ENCODE measurements around the gene SFTPB.

Gene SFTPB

DNA sequence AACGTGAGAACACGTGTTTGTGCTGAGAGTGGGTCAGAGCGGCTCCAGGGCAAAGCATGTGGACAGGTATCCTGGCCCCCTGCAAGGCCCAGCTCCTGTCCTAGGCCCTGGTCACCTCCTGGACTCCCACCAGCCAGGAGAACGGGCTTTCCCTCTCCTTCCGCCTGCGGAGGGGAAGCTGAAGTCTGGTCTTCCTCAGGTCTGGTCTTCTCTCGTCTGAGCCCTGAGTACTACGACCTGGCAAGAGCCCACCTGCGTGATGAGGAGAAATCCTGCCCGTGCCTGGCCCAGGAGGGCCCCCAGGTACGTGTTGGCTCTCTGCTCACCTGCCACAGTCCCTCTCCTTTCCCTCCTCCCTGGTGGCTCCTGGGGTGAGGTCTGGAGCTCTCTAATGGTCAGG, 27.1 kb upstream of the SFTPB start:
- Histone ChIP-seq H3K36me3 (ENCODE audit: control insufficient read depth, insufficient read depth, low read length) (no peaks in the 10 kb centered on the region), H3K79me1 (ENCODE audit: low read length) (no peaks in the 10 kb centered on the region), H2AK5ac (ENCODE audit: low read length) (no peak overlapping the region), H3K79me2 (ENCODE audit: control insufficient read depth, insufficient read depth, low read length) (no peaks in the 10 kb centered on the region), H3K9ac (ENCODE audit: low read length) (no peak overlapping the region), H3K23ac (ENCODE audit: low read length) (no peak overlapping the region), H3K4me3 (ENCODE audit: low read length) (no peak overlapping the region), H3K4me2 (ENCODE audit: low read length) (no peak overlapping the region), H3K27me3 (ENCODE audit: insufficient read depth, low read length, poor library complexity) (no peaks in the 10 kb centered on the region), H3K18ac (ENCODE audit: low read length) (no peak overlapping the region), H4K8ac (ENCODE audit: low read depth, low read length) (no peak overlapping the region), H3K4me1 (ENCODE audit: control insufficient read depth, low read depth, low read length) (no peaks in the 10 kb centered on the region), H2BK120ac (ENCODE audit: low read depth, low read length) (no peak overlapping the region), H2BK15ac (replicated peaks; ENCODE audit: low read depth) (no peak overlapping the region), H4K5ac (ENCODE audit: low read length) (no peak overlapping the region), H2BK5ac (ENCODE audit: low read length) (no peak overlapping the region), H3K4ac (ENCODE audit: low read depth, low read length) (no peak overlapping the region), H3K27ac (ENCODE audit: low read depth, low read length) (no peak overlapping the region), H3K56ac (ENCODE audit: low read length) (no peak overlapping the region)
- DNase-seq: no peak
- no CpG with 5 or more reads among the region's 11 CpGs for WGBS (ENCODE audit: extremely low coverage, insufficient coverage, low lambda C conversion rate)

DNA sequence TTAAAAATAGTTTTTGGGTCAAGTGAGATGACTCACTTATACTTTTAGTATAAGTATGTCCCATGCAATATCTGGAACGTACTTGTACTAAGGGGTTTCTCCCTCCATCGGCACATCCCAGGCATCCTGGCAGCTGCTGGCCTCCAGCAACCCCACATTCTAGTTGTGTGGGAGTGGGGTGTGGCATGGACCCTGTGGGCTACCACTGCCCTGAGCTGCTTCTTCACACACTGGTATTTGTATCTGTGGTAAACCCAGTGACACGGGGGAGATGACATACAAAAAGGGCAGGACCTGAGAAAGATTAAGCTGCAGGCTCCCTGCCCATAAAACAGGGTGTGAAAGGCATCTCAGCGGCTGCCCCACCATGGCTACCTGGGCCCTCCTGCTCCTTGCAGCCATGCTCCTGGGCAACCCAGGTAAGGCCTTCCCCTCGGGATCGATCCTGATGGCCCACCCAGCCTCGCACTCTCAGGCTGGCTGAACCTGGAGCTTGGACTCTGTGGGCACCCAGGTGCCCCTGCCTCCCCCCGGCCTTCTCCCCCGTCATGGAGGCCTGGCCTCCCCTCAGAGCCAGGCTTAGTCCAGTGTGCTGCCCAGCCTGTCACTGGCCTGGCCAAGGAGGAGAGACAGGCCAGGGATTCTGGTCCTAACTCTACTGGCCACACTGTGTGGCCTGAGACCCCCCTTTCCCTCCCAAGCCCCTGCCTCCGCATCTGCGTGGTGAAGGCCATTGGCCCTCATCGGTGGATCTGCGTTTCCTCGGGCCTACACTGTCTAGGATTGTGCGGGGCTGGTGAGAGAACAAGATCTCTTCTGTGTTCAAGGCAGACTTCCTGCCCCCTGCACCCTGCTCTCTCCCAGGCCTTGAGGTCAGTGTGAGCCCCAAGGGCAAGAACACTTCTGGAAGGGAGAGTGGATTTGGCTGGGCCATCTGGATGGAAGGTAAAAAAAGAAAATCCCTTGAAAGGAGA, 26.3 kb upstream of the SFTPB start, which contains the start of gene GNLY:
TSS of gene GNLY (plus strand) at position 307 of the 974 bp plus-strand sequence. CDS start at position 368, 61 bp downstream.
- no peak within 1 kb of the TSS for H3K27ac ChIP-seq (ENCODE audit: low read depth, low read length)

DNA sequence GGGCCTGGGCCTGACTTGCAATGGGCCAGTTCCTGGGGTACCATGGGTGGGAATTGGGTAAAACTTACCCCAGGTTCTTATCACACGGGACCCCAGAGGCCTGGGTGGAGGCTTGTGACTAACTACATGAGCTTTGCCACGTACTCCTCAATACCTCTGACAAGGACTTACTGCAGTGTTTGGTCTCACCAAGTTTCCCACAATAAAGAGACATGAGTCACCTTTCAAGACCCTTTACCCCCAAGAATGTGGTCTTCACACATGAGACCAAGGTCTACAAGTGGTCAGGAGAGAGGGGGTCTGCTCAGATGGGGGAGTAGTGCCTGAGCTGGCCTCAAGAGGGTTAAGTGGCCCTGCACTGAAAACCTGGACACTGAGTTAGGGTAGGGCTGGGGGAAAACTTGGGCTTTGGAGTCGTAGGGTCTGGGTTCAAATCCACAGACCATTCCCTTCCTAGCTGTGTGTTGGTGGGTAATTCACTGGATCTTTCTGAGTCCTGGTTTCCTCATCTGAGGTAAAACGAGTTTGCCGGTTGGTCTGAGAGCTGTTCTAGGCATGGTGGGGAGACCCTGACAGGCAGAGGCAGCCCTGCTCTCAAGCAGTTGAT, 24.1 kb upstream of the SFTPB start:
- H3K4me3 ChIP-seq (ENCODE audit: low read length): no peak overlapping the region
- no peak overlapping the region for H2BK15ac ChIP-seq (replicated peaks; ENCODE audit: low read depth)
- H3K27me3 ChIP-seq (ENCODE audit: insufficient read depth, low read length, poor library complexity): no peaks in the 10 kb centered on the region
- no peak overlapping the region for H2BK120ac ChIP-seq (ENCODE audit: low read depth, low read length)
- H3K79me2 ChIP-seq (ENCODE audit: control insufficient read depth, insufficient read depth, low read length): no peaks in the 10 kb centered on the region
- no peak overlapping the region for H3K56ac ChIP-seq (ENCODE audit: low read length)
- no peak overlapping the region for H3K4me2 ChIP-seq (ENCODE audit: low read length)
- H3K36me3 ChIP-seq (ENCODE audit: control insufficient read depth, insufficient read depth, low read length): no peaks in the 10 kb centered on the region
- H3K27ac ChIP-seq (ENCODE audit: low read depth, low read length): no peak overlapping the region
- no CpG with 5 or more reads among the region's 5 CpGs for WGBS (ENCODE audit: extremely low coverage, insufficient coverage, low lambda C conversion rate)
- H3K79me1 ChIP-seq (ENCODE audit: low read length): no peaks in the 10 kb centered on the region
- H3K23ac ChIP-seq (ENCODE audit: low read length): no peak overlapping the region
- no peak overlapping the region for H3K4ac ChIP-seq (ENCODE audit: low read depth, low read length)
- no peak overlapping the region for H3K9ac ChIP-seq (ENCODE audit: low read length)
- DNase-seq: no peak
- H3K4me1 ChIP-seq (ENCODE audit: control insufficient read depth, low read depth, low read length): no peaks in the 10 kb centered on the region
- no peak overlapping the region for H2AK5ac ChIP-seq (ENCODE audit: low read length)
- no peak overlapping the region for H4K5ac ChIP-seq (ENCODE audit: low read length)
- no peak overlapping the region for H3K18ac ChIP-seq (ENCODE audit: low read length)
- no peak overlapping the region for H2BK5ac ChIP-seq (ENCODE audit: low read length)
- H4K8ac ChIP-seq (ENCODE audit: low read depth, low read length): no peak overlapping the region

More for the DNA sequence above, 26.3 kb upstream of the SFTPB start, which contains the start of gene GNLY:
- no peaks in the 10 kb centered on the region for H3K27me3 ChIP-seq (ENCODE audit: insufficient read depth, low read length, poor library complexity)
- H2BK5ac ChIP-seq (ENCODE audit: low read length): no peak within 1 kb of the TSS
- no peak within 1 kb of the TSS for H2BK15ac ChIP-seq (replicated peaks; ENCODE audit: low read depth)
- no peak within 1 kb of the TSS for H3K9ac ChIP-seq (ENCODE audit: low read length)
- no peaks in the 10 kb centered on the region for H3K36me3 ChIP-seq (ENCODE audit: control insufficient read depth, insufficient read depth, low read length)
- no peaks in the 10 kb centered on the region for H3K79me1 ChIP-seq (ENCODE audit: low read length)
- no peak within 1 kb of the TSS for H3K4me2 ChIP-seq (ENCODE audit: low read length)
- H3K79me2 ChIP-seq (ENCODE audit: control insufficient read depth, insufficient read depth, low read length): no peaks in the 10 kb centered on the region
- no peak within 1 kb of the TSS for H4K5ac ChIP-seq (ENCODE audit: low read length)
- H3K4me1 ChIP-seq (ENCODE audit: control insufficient read depth, low read depth, low read length): no peaks in the 10 kb centered on the region
- no peak within 1 kb of the TSS for H3K4me3 ChIP-seq (ENCODE audit: low read length)
- no peak within 1 kb of the TSS for H3K56ac ChIP-seq (ENCODE audit: low read length)
- no peak within 1 kb of the TSS for H2AK5ac ChIP-seq (ENCODE audit: low read length)
- no peak for DNase-seq
- WGBS (ENCODE audit: extremely low coverage, insufficient coverage, low lambda C conversion rate): no CpG with 5 or more reads among the region's 15 CpGs
- no peak within 1 kb of the TSS for H4K8ac ChIP-seq (ENCODE audit: low read depth, low read length)
- no peak within 1 kb of the TSS for H3K18ac ChIP-seq (ENCODE audit: low read length)
- no peak within 1 kb of the TSS for H3K4ac ChIP-seq (ENCODE audit: low read depth, low read length)
- no peak within 1 kb of the TSS for H3K23ac ChIP-seq (ENCODE audit: low read length)
- H2BK120ac ChIP-seq (ENCODE audit: low read depth, low read length): no peak within 1 kb of the TSS

DNA sequence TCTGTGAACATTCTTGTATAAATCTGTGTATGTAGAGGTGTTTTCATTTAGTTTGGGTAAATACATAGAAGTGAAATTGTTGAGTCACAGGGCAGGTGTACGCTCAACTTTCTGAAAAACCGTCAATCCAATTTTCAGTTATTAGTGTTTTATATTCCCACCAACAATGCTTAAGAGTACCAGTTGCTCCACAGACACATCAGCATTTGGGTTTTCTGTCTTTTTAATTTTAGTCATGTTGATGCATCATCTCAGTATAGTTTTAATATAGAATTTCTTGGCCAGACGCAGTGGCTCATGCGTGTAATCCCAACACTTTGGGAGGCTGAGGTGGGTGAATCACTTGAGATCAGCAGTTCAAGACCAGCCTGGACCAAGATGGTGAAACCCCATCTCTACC, 22.9 kb upstream of the SFTPB start:
- Histone ChIP-seq H4K5ac (ENCODE audit: low read length) (no peak overlapping the region), H3K4me3 (ENCODE audit: low read length) (no peak overlapping the region), H4K8ac (ENCODE audit: low read depth, low read length) (no peak overlapping the region)

DNA sequence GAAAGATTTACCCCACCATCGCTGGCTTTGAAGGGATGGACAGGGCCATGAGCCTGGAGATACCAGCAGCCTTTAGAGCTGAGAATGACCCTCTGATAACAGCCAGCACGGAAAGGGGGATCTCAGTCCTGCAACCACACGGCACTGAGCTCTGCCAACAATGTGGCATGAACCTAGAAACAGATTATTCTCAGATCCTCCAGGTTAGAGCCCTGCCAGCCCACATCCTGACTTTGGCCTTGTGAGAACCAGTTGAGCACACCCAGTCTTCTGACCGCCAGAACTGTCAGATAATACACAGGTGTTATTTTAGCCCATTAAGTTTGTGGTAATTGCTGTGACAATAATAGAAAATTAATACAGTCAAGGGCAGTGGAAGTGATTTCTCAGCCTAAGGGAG, 16.8 kb upstream of the SFTPB start:
- Histone ChIP-seq H3K23ac (ENCODE audit: low read length) (no peak overlapping the region), H3K79me2 (ENCODE audit: control insufficient read depth, insufficient read depth, low read length) (no peaks in the 10 kb centered on the region), H3K56ac (ENCODE audit: low read length) (no peak overlapping the region), H2AK5ac (ENCODE audit: low read length) (no peak overlapping the region), H2BK120ac (ENCODE audit: low read depth, low read length) (no peak overlapping the region), H3K27ac (ENCODE audit: low read depth, low read length) (no peak overlapping the region), H3K36me3 (ENCODE audit: control insufficient read depth, insufficient read depth, low read length) (no peaks in the 10 kb centered on the region), H3K4ac (ENCODE audit: low read depth, low read length) (no peak overlapping the region), H3K9ac (ENCODE audit: low read length) (no peak overlapping the region), H3K4me2 (ENCODE audit: low read length) (no peak overlapping the region), H4K5ac (ENCODE audit: low read length) (no peak overlapping the region), H3K18ac (ENCODE audit: low read length) (no peak overlapping the region), H3K79me1 (ENCODE audit: low read length) (no peaks in the 10 kb centered on the region), H3K4me1 (ENCODE audit: control insufficient read depth, low read depth, low read length) (no peaks in the 10 kb centered on the region), H3K27me3 (ENCODE audit: insufficient read depth, low read length, poor library complexity) (no peaks in the 10 kb centered on the region), H2BK15ac (replicated peaks; ENCODE audit: low read depth) (no peak overlapping the region), H2BK5ac (ENCODE audit: low read length) (no peak overlapping the region), H3K4me3 (ENCODE audit: low read length) (no peak overlapping the region), H4K8ac (ENCODE audit: low read depth, low read length) (no peak overlapping the region)
- DNase-seq: no peak
- WGBS (ENCODE audit: extremely low coverage, insufficient coverage, low lambda C conversion rate): no CpG with 5 or more reads among the region's 4 CpGs

More for the DNA sequence above, 22.9 kb upstream of the SFTPB start:
- no peaks in the 10 kb centered on the region for H3K27me3 ChIP-seq (ENCODE audit: insufficient read depth, low read length, poor library complexity)
- no peak overlapping the region for H3K56ac ChIP-seq (ENCODE audit: low read length)
- no peak overlapping the region for H2BK5ac ChIP-seq (ENCODE audit: low read length)
- no peak overlapping the region for H3K18ac ChIP-seq (ENCODE audit: low read length)
- DNase-seq: no peak
- H3K23ac ChIP-seq (ENCODE audit: low read length): no peak overlapping the region
- H3K4ac ChIP-seq (ENCODE audit: low read depth, low read length): no peak overlapping the region
- H3K79me1 ChIP-seq (ENCODE audit: low read length): no peaks in the 10 kb centered on the region
- H3K9ac ChIP-seq (ENCODE audit: low read length): no peak overlapping the region
- no peak overlapping the region for H3K4me2 ChIP-seq (ENCODE audit: low read length)
- no peak overlapping the region for H3K27ac ChIP-seq (ENCODE audit: low read depth, low read length)
- no peaks in the 10 kb centered on the region for H3K36me3 ChIP-seq (ENCODE audit: control insufficient read depth, insufficient read depth, low read length)
- no peak overlapping the region for H2BK120ac ChIP-seq (ENCODE audit: low read depth, low read length)
- no CpG with 5 or more reads among the region's 4 CpGs for WGBS (ENCODE audit: extremely low coverage, insufficient coverage, low lambda C conversion rate)
- H3K79me2 ChIP-seq (ENCODE audit: control insufficient read depth, insufficient read depth, low read length): no peaks in the 10 kb centered on the region
- H3K4me1 ChIP-seq (ENCODE audit: control insufficient read depth, low read depth, low read length): no peaks in the 10 kb centered on the region
- H2BK15ac ChIP-seq (replicated peaks; ENCODE audit: low read depth): no peak overlapping the region
- no peak overlapping the region for H2AK5ac ChIP-seq (ENCODE audit: low read length)

Measured in mesendoderm (in vitro differentiated cells).